Ovary (tissue), 9 donors: Measurements from ENCODE around the gene DNAH9. TPM values are rescaled to one million over a fixed set of nuclear protein-coding genes. Genes with fewer than 3 reads are reported as not detected.

Experiments
- DNase-seq, 5 donors: peaks; one replicate each; pipeline ENCODE4 v3.0.0-alpha.2; 2019 to 2020
- H3K27ac ChIP-seq, 2 donors: fragments of 200-600 bp; one replicate each; pipeline versions ENCODE4 v1.5.1 to v1.8.0; 2019 to 2022
- H3K27me3 ChIP-seq: fragments of 200-600 bp; one replicate; pipeline ENCODE4 v1.8.0; 2022
- H3K36me3 ChIP-seq: fragments of 200-600 bp; sonication (generic); one replicate; pipeline ENCODE4 v1.5.1; 2019
- H3K4me1 ChIP-seq: one replicate; pipeline ENCODE4 v1.8.1; 2013; ENCODE audit warnings: mild to moderate bottlenecking, moderate library complexity; ENCODE audit not compliant: insufficient read depth
- H3K4me3 ChIP-seq: fragments of 200-600 bp; sonication (generic); one replicate; pipeline ENCODE4 v1.5.1; 2017
- H3K9me3 ChIP-seq, 2 donors: fragments of 200-600 bp in 1 of 2; sonication (generic) in 1 of 2; one replicate each; pipeline versions ENCODE4 v1.5.1 to v1.8.1; 2013 to 2019; ENCODE audit warnings: mild to moderate bottlenecking in 1 of 2, moderate library complexity in 1 of 2
- CTCF ChIP-seq, 3 donors: fragments of 450-650 bp in 2 of 3; fragments of 200-600 bp in 1 of 3; IDR thresholded peaks; one replicate each; pipeline versions ENCODE4 v1.5.1 to v1.8.0; 2016 to 2022; ENCODE audit warnings: antibody characterized with exemption in 3 of 3, mild to moderate bottlenecking in 1 of 3
- EP300 ChIP-seq: sonication (generic); formaldehyde crosslinking; IDR thresholded peaks from one replicate; pipeline ENCODE4 v1.6.1; 2017; ENCODE audit warnings: antibody characterized with exemption
- POLR2A ChIP-seq: fragments of 450-650 bp; IDR thresholded peaks from one replicate; pipeline ENCODE4 v1.6.1; 2017; ENCODE audit warnings: antibody characterized with exemption, mild to moderate bottlenecking, moderate library complexity
- WGBS, 3 donors: extraction: QIAGEN DNeasy Blood & Tissue Kit in 1 of 3; methylation state at CpG; one replicate each; pipeline versions ENCODE4 v1.1.5 to v1.1.7; 2013 to 2017; 5-methylcytosine and 5-hydroxymethylcytosine counted together
- intact Hi-C, 4 donors: fragments of 100-400 bp; cut with DNase I; formaldehyde crosslinking; loops; one replicate each; pipeline versions ENCODE4 v1.11.0 to v1.15.1; 2022 to 2023
- polyA plus RNA-seq, 2 donors: library from polyadenylated mRNA; stranded (reverse); fragments of 200-250 nt in 1 of 2; fragments of 350-450 nt in 1 of 2; fragmentation: Illumina TruSeq in 1 of 2; extraction: RNeasy Lipid Tissue Mini Kit (QIAGEN cat#74804) in 1 of 2; gene quantifications; one replicate each; pipeline ENCODE4 v1.2.3, GENCODE V29; 2013 to 2014
- total RNA-seq, 7 donors: library from RNA; depleted of rRNA in 2 of 7; stranded (reverse); fragments of >200 nt in 2 of 7; fragmentation: NEBNext Ultra II Directional in 3 of 7; extraction: Animal tissue kit (Norgen Biotek cat#: 25700) in 3 of 7; gene quantifications; one replicate each; pipeline versions ENCODE4 v1.1.0 to v1.2.4, GENCODE V29; 2016 to 2023
- donor health status: DM: no; HTN: no; CAD: no; lungs with moderate emphysema.
- donor health status: DM: no; HTN: no; CAD: no.
- donor health status: Bipolar disorder and iron deficiency.
- donor health status: DM: yes; HTN: yes; CAD: no.
- donor health status: DM: no; HTN: no; CAD: no.
- donor health status: DM: yes; HTN: yes; CAD: no.

Gene DNAH9
- total and polyA plus RNA-seq, 9 donors, result 1.4 to 43.7 (median 3.4) TPM

GRCh38 chr17:11693284-11693683, 95.0 kb downstream of the DNAH9 start:
- Histone ChIP-seq H3K36me3 (no peaks in the 10 kb centered on the region), H3K27me3 (no peaks in the 10 kb centered on the region), H3K4me3 (no peak overlapping the region), H3K9me3 (no peaks in the 10 kb centered on the region), H3K27ac (no peak overlapping the region), H3K4me1 (no peaks in the 10 kb centered on the region)
- WGBS, 3 donors, result 91 to 96% (median 94%) methylated on average over 11 of the region's 11 CpGs
- TF ChIP-seq POLR2A (no peak), EP300 (no peak), CTCF (IDR thresholded peaks at IDR 0.05) (no peak)
- intact Hi-C loops, result no loop called here
- DNase-seq, result no peak

GRCh38 chr17:11700668-11701067, 102.4 kb downstream of the DNAH9 start:
- no peak for DNase-seq
- WGBS, 3 donors, result 77 to 88% (median 83%) methylated on average over 3 of the region's 3 CpGs
- no peaks in the 10 kb centered on the region for H3K9me3 ChIP-seq
- no peak overlapping the region for H3K27ac ChIP-seq
- no peaks in the 10 kb centered on the region for H3K27me3 ChIP-seq
- no peak overlapping the region for H3K4me3 ChIP-seq
- TF ChIP-seq EP300, result no peak
- no peak for TF ChIP-seq CTCF (IDR thresholded peaks at IDR 0.05)
- TF ChIP-seq POLR2A, result no peak
- intact Hi-C loops, result no loop called here
- H3K4me1 ChIP-seq, result no peaks in the 10 kb centered on the region
- no peaks in the 10 kb centered on the region for H3K36me3 ChIP-seq

- intact Hi-C loops, result no loop called here
- 77 to 91% (median 81%) methylated on average over 8 of the region's 8 CpGs for WGBS, 3 donors
- no peak for DNase-seq
- Histone ChIP-seq H3K27ac (no peak overlapping the region), H3K36me3 (no peaks in the 10 kb centered on the region), H3K4me3 (no peak overlapping the region), H3K9me3 (no peaks in the 10 kb centered on the region), H3K27me3 (no peaks in the 10 kb centered on the region), H3K4me1 (no peaks in the 10 kb centered on the region)
- TF ChIP-seq CTCF (IDR thresholded peaks at IDR 0.05) (no peak), EP300 (no peak), POLR2A (no peak)
These were observed 103.6 kb downstream of the DNAH9 start for GRCh38 chr17:11701911-11702310.

GRCh38 chr17:11704041-11704440, 105.8 kb downstream of the DNAH9 start:
- intact Hi-C loops, result no loop called here
- Histone ChIP-seq H3K4me1 (no peaks in the 10 kb centered on the region), H3K4me3 (no peak overlapping the region), H3K36me3 (no peaks in the 10 kb centered on the region), H3K9me3 (no peaks in the 10 kb centered on the region), H3K27me3 (no peaks in the 10 kb centered on the region), H3K27ac (no peak overlapping the region)
- no peak for DNase-seq
- WGBS, 3 donors, result 95 to 100% (median 100%) methylated on average over 3 of the region's 3 CpGs
- TF ChIP-seq EP300, result no peak
- TF ChIP-seq POLR2A, result no peak
- TF ChIP-seq CTCF (IDR thresholded peaks at IDR 0.05), result no peak

GRCh38 chr17:11705111-11705510, 106.8 kb downstream of the DNAH9 start:
- DNase-seq, result no peak
- H3K36me3 ChIP-seq, result no peaks in the 10 kb centered on the region
- H3K9me3 ChIP-seq, result no peaks in the 10 kb centered on the region
- H3K4me3 ChIP-seq, result no peak overlapping the region
- H3K27me3 ChIP-seq, result no peaks in the 10 kb centered on the region
- WGBS, 3 donors, result 33 to 36% (median 34%) methylated on average over 3 of the region's 3 CpGs
- intact Hi-C loops, result no loop called here
- no peak overlapping the region for H3K27ac ChIP-seq
- H3K4me1 ChIP-seq, result no peaks in the 10 kb centered on the region
- TF ChIP-seq POLR2A (no peak), EP300 (no peak), CTCF (IDR thresholded peaks at IDR 0.05) (no peak)
